HG03066 (cell line): ENCODE data around the gene SYNE1.
"Not testable (repeated sequence)": the region's sequence is repeated elsewhere in the genome, so short reads cannot be mapped to it uniquely, and the experiment has no call there.

Experiments used
- ATAC-seq: cut with Tn5 transposase; IDR thresholded peaks from one replicate; pipeline ENCODE4 v1.9.1; 2021; ENCODE audit warnings: low read depth; ENCODE audit not compliant: unreplicated experiment

Gene SYNE1

DNA sequence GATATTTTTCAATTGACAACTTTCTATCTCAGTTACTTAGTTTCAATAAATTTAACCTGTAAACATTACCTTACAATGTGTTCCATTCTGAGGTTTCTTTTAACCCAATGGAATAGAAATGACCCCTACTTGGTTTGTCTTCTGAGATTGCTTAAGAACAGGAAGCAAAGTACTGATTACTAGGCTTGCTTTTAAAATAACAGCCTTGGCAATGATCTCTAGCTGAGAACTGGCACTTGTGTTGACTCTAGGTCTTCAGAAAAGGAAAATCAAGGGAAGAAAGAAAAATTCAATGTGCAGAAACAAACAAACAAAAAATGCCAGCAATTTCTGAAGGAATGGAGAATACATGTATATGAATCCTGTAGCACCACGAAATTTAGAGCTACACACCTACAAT lies 66.1 kb downstream of the SYNE1 start:
- ATAC-seq: no peak

GRCh38 chr6:152566103-152566875 lies 70.9 kb downstream of the SYNE1 start:
- no peak for ATAC-seq

GRCh38 chr6:152563177-152563576 lies 74.0 kb downstream of the SYNE1 start:
- ATAC-seq: no peak

DNA sequence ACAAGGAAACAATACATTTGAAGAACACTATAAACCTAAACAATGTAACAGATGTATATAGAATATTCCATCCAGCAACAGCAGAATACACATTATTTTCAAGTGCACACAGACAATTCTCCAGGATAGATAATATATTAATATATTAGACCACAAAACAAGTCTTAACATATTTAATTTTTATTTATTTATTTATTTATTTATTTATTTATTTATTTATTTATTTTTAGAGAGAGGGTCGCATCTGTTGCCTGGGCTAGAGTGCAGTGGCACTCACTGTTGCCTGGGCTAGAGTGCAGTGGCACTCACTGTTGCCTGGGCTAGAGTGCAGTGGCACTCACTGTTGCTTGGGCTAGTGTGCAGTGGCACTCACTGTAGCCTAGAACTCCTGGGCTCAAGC lies 78.4 kb downstream of the SYNE1 start:
- ATAC-seq: not testable (repeated sequence)

- no peak for ATAC-seq
These were observed 79.7 kb downstream of the SYNE1 start for GRCh38 chr6:152557502-152557901.

GRCh38 chr6:152554851-152555250 lies 82.3 kb downstream of the SYNE1 start:
- no peak for ATAC-seq

- ATAC-seq: peak; percentile 82
These were observed 84.4 kb downstream of the SYNE1 start for GRCh38 chr6:152552616-152553209.

GRCh38 chr6:152543519-152543918 lies 93.6 kb downstream of the SYNE1 start:
- ATAC-seq: no peak

DNA sequence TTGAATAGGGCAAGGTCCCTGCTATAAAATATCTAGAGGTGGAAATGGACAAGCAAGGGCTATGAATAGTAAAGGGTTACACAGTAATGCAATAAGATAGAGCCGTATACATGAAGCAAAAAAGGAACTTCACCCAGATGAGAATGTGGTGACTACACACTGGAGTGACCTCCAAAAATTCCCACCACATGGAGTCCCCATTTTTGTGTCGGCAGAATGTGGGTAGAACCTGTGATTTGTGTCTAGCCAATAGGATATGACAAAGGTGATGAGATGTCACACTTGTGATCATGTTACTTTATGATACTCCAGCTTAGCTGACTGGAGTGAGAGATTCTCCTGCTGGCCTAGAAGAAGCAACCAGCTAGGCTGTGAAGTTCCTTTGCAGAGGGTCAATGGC lies 96.8 kb downstream of the SYNE1 start:
- ATAC-seq: no peak

DNA sequence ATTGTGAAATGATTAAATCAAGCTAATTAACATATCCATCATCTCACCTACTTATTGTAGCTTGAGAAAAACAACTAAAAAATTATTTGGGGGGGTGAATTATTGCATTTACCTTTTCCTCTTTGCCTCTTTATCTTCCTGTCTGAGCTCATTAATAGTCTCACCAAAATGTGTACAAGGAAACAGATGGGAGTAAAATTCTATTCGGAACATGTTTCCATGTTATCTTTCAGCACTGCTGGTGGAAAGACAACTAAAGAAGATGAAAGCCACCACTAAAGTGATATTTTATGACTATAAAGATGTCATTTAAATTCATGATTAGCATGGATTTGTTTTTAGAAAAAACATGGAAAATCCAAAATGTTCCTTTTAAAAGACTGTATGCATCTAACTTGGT lies 102.6 kb downstream of the SYNE1 start:
- no peak for ATAC-seq

DNA sequence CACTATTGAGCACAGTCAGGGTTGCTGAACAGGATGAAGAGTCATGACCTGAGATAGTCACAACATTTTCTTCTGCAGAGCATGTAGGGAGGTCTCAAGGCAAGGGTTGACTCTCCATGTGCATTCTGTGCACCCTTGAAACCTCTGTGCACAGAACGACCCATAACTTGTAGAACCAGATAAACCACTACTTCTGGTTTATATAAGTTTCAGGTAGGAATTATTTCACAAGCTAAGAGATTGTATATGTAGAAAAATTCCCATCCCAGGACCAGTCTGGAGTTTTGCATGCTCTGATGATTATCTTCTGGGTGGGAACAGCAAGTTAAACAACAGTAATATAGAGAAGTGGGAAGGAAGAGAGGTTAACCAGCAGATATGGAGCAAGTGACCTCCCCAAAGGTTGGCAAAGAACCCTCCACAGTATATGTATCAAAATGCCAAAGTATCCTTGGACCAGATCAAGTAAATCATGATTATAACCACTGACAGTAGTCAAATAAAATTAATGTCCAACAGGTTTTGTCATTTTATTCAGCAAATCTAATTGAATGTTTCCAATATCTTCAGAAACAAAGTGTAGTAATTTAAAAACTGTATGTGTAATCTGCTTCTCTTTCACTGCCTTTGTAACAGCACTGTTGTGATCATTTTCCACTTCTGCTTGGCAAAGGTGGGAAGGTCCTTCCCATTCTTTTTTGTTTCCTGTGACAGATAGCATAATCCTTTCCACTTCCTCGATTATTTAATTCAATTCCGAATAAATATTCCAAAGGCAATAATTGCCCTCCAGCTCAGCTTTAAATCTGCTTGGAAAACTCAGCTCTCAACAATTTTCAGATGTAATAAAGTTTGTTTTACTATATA lies 104.4 kb downstream of the SYNE1 start:
- ATAC-seq: no peak

- ATAC-seq: no peak
These were observed 105.5 kb downstream of the SYNE1 start for GRCh38 chr6:152531659-152532058.

- no peak for ATAC-seq
These were observed 107.8 kb downstream of the SYNE1 start for GRCh38 chr6:152529369-152529768.

DNA sequence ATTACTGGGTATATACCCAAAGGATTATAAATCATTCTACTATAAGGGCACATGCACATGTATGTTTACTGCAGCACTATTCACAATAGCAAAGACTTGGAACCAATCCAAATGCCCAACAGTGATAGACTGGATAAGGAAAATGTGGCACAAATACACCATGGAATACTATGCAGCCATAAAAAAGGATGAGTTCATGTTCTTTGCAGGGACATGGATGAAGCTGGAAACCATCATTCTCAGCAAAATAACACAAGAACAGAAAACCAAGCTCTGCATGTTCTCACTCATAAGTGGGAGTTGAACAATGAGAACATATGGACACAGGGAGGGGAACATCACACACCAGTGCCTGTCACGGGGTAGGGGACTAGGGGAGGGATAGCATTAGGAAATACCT lies 123.0 kb downstream of the SYNE1 start:
- not testable (repeated sequence) for ATAC-seq

- ATAC-seq: no peak
These were observed 127.2 kb downstream of the SYNE1 start for GRCh38 chr6:152509916-152510315.

DNA sequence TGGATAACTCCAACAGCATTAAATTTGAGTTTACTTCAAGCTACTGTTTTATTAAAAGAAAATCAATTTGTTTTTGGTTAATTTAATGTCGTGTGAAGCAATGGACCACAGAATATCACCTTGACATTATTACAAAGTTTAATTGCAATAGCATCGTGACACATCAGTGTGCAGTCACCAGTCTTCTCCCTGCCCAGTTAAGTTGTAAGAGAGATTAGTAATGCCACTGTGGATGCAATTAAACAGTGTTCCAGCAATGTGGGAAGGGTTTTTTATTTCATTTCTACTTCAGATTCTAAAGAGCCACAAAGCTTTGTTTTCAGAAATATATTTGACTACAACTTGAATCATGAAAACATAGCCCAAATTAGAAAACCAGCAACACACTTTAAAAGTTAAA lies 128.7 kb downstream of the SYNE1 start:
- no peak for ATAC-seq

- ATAC-seq: no peak
These were observed 133.6 kb downstream of the SYNE1 start for GRCh38 chr6:152503546-152503945.

- ATAC-seq: no peak
These were observed 134.6 kb downstream of the SYNE1 start for GRCh38 chr6:152502421-152503188.

GRCh38 chr6:152499931-152500330 lies 137.2 kb downstream of the SYNE1 start:
- ATAC-seq: no peak

- no peak for ATAC-seq
These were observed 140.4 kb downstream of the SYNE1 start for GRCh38 chr6:152496731-152497130.

DNA sequence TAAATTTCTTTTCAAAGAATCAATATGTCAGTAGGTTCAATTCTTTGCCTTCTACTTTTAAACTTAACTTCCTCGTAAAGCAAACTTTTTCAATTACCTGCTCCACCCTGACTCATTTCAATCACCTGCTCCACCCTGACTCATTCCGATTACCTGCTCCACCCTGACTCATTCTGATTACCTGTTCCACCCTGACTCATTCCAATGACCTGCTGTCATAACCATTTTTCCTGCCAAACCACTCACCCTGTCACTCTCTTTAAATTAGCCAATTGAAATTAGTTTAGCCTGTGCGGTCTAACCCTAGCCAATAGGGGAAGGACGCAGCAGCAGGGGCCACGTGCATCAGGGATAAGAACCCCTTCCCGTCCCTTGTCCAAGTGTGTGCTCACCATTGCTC lies 141.7 kb downstream of the SYNE1 start:
- ATAC-seq: not testable (repeated sequence)
